Testis (tissue), 2 donors: ENCODE measurements around the gene BLOC1S3.

ENCODE experiments used
- CTCF ChIP-seq, 3 experiments: fragments of 450-650 bp in 2 of 3; fragments of 200-600 bp in 1 of 3; sonication (generic) in 1 of 3; IDR thresholded peaks; one replicate each; pipeline ENCODE4 v1.5.1; 2016 to 2019; ENCODE audit warnings: antibody characterized with exemption in 3 of 3, mild to moderate bottlenecking in 2 of 3, moderate library complexity in 1 of 3
- POLR2A ChIP-seq: fragments of 450-650 bp; IDR thresholded peaks from one replicate; pipeline ENCODE4 v1.6.1; 2017; ENCODE audit warnings: antibody characterized with exemption, mild to moderate bottlenecking, moderate library complexity

DNA sequence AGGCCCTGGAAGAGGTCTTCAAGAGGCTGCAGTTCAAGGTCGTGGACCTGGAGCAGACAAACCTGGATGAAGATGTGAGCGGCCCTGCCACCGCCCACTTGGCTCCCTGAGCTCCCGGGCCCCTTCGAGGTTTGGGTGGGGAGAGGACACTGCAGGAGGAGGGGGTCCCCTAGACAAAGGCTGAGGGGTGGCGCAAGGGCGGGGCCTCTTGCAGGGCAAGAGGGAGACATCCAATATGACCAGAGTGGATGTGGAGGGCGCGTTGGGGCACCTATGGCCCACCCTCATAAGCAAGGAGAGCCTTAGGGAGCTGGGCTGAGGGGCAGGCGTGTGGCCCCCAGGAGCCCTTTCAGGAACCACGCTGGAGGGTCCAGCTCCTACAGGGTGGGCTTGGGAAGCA is 38.1 kb upstream of the BLOC1S3 start:
- no peak for TF ChIP-seq CTCF (IDR thresholded peaks at IDR 0.05)
- TF ChIP-seq POLR2A: no peak
